BLaER1 (cell line): ENCODE results near the gene HLA-E.

Source experiments
- H3K27ac ChIP-seq: shearing (Covaris generic); formaldehyde crosslinking; 2 replicates; pipeline ENCODE4 v1.8.1; 2022
- H3K27me3 ChIP-seq: shearing (Covaris generic); formaldehyde crosslinking; 2 replicates; pipeline ENCODE4 v1.8.1; 2022
- H3K36me3 ChIP-seq: shearing (Covaris generic); formaldehyde crosslinking; 2 replicates; pipeline ENCODE4 v1.8.1; 2022
- H3K4me1 ChIP-seq: shearing (Covaris generic); formaldehyde crosslinking; 2 replicates; pipeline ENCODE4 v1.8.1; 2022
- H3K4me2 ChIP-seq: shearing (Covaris generic); formaldehyde crosslinking; 2 replicates; pipeline ENCODE4 v1.8.1; 2022
- H3K4me3 ChIP-seq: shearing (Covaris generic); formaldehyde crosslinking; 2 replicates; pipeline ENCODE4 v1.8.1; 2022
- H3K9ac ChIP-seq: shearing (Covaris generic); formaldehyde crosslinking; 2 replicates; pipeline ENCODE4 v1.8.1; 2022
- H3K9me3 ChIP-seq: shearing (Covaris generic); formaldehyde crosslinking; 2 replicates; pipeline ENCODE4 v1.8.1; 2022
- H4K20me1 ChIP-seq: shearing (Covaris generic); formaldehyde crosslinking; 2 replicates; pipeline ENCODE4 v1.8.1; 2022
- Cebpa-rat ChIP-seq: shearing (Covaris generic); IDR thresholded peaks from 2 replicates; pipeline ENCODE4 v1.8.1; 2022

Gene HLA-E

DNA sequence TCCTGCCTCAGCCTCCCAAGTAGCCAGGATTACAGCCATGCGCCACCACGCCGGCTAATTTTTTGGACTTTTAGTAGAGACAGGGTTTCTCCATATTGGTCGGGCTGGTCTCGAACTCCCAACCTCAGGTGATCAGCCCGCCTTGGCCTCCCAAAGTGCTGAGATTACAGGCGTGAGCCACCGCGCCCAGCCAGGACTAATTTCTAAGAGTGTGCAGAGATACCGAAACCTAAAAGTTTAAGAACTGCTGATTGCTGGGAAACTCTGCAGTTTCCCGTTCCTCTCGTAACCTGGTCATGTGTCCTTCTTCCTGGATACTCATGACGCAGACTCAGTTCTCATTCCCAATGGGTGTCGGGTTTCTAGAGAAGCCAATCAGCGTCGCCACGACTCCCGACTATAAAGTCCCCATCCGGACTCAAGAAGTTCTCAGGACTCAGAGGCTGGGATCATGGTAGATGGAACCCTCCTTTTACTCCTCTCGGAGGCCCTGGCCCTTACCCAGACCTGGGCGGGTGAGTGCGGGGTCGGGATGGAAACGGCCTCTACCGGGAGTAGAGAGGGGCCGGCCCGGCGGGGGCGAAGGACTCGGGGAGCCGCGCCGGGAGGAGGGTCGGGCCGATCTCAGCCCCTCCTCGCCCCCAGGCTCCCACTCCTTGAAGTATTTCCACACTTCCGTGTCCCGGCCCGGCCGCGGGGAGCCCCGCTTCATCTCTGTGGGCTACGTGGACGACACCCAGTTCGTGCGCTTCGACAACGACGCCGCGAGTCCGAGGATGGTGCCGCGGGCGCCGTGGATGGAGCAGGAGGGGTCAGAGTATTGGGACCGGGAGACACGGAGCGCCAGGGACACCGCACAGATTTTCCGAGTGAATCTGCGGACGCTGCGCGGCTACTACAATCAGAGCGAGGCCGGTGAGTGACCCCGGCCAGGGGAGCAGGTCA lies at the start of gene HLA-E:
Gene HLA-E (plus strand): TSS at position 429 of the 945 bp plus-strand sequence. CDS start 23 bp downstream, at position 452.
- Histone ChIP-seq H3K4me2 (peak within 1 kb of the TSS; percentile 100), H3K4me3 (peak within 1 kb of the TSS; percentile 99), H4K20me1 (peaks cover 50% of the 10 kb centered on the region), H3K27ac (peak within 1 kb of the TSS; percentile 98), H3K4me1 (peaks cover 50% of the 10 kb centered on the region), H3K9me3 (no peaks in the 10 kb centered on the region), H3K36me3 (peaks cover 42% of the 10 kb centered on the region), H3K27me3 (no peaks in the 10 kb centered on the region), H3K9ac (peak within 1 kb of the TSS; percentile 99)
- TF ChIP-seq Cebpa-rat = no peak

DNA sequence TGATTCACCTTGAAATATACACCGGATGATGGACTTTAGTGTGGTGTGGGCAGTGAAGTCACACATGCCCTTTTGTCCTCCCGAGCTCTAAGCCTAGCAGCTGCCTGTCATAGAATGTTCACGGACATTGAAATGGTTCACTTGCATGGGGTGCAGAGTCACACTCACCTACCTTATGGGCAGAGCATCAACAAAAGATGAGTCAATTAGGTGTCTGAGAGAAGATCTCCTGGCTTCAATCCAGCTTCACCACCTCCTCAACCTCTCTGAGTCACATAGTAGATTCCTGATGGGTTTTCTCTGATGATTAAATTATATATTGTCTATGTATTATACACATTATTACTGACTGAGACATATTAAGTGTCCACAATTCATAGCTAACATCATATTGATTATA lies 48.1 kb upstream of the HLA-E start:
- Histone ChIP-seq H3K36me3 (no peaks in the 10 kb centered on the region), H3K27me3 (peaks cover 10% of the 10 kb centered on the region)

DNA sequence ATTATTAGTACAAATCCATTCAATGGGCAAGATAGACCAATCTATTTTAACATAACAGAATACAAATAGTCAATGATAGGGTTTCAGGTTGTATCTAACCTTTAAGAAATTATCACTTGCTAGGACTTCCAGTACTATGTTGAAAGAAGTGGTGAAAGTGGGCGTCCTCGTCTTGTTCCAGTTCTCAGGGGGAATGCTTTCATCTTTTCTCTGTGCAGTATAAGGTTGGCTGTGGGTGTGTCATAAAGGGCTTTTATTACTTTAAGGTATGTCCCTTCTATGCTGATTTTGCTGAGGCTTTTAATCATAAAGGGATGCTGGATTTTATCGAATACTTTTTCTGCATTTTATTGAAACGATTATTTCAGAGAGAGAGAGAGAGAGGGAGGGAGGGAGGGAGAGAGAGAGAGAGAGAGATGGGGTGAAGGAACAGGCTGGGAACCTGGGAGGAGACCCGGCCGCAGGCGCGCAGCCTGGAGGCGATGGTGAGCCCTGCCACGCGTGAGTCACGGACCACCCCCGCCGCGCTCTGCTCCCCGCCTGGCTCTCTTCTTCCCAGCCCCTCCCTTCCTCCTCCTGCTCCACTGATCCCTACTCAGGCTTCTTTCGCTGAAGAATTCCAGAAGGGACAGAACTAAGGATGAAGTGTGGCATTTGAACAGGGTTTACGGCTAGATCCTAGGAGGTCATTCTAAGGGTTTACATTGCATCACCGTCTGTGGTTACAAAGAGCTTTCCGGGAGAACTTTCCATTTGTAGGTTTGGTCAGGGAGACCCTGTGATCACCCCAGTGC lies 45.5 kb upstream of the HLA-E start:
- H3K9ac ChIP-seq = no peak overlapping the region
- no peak overlapping the region for H3K4me2 ChIP-seq

More for the DNA sequence above, 48.1 kb upstream of the HLA-E start:
- H4K20me1 ChIP-seq = no peaks in the 10 kb centered on the region
- no peak overlapping the region for H3K27ac ChIP-seq
- no peak overlapping the region for H3K4me2 ChIP-seq
- no peak overlapping the region for H3K9ac ChIP-seq
- H3K4me1 ChIP-seq = no peaks in the 10 kb centered on the region
- H3K9me3 ChIP-seq = no peaks in the 10 kb centered on the region
- TF ChIP-seq Cebpa-rat = no peak
- no peak overlapping the region for H3K4me3 ChIP-seq

DNA sequence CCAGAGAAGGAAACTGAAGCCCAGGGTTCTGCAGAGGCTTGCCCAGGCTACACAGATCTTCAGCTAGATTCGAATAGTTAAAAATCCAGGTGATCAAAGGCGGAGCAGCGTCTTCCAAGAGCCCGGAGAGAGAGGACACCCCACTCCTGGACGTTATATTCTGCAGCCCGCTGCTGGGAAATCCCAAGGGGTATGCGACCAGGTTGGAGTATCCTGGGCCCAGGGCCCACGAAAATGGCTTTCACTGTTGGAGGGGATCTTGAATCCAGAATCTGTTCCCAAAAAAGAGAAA lies 44.9 kb upstream of the HLA-E start:
- Histone ChIP-seq H3K27me3 (peaks cover 42% of the 10 kb centered on the region), H3K9me3 (no peaks in the 10 kb centered on the region), H3K9ac (no peak overlapping the region), H3K27ac (no peak overlapping the region), H3K4me1 (peaks cover 2% of the 10 kb centered on the region), H4K20me1 (peaks cover 5% of the 10 kb centered on the region), H3K4me3 (no peak overlapping the region), H3K4me2 (no peak overlapping the region), H3K36me3 (no peaks in the 10 kb centered on the region)
- no peak for TF ChIP-seq Cebpa-rat

More for the DNA sequence above, 45.5 kb upstream of the HLA-E start:
- Histone ChIP-seq H3K36me3 (no peaks in the 10 kb centered on the region), H3K4me1 (no peaks in the 10 kb centered on the region), H3K27me3 (peaks cover 36% of the 10 kb centered on the region), H3K27ac (no peak overlapping the region), H3K9me3 (no peaks in the 10 kb centered on the region), H4K20me1 (no peaks in the 10 kb centered on the region), H3K4me3 (no peak overlapping the region)
- TF ChIP-seq Cebpa-rat = no peak

DNA sequence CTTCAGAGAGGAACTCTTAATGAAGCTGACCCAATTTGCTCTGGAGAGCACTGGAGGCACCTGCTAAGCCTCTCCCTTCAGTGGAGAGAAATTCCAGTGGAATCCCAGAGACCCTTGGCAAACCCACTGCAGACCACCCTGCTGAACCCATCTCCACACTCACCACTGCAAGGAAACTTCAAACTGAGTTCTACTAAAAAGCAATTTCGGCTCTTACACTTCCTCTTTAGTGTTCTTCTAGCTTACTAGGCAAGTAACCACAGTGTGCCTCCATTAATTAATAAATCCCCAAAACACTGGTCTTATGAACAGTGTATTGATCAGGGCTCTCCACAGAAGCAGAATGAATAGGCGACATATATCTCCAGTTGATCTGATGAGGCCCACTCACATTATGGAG lies 43.0 kb upstream of the HLA-E start:
- Histone ChIP-seq H3K9me3 (no peaks in the 10 kb centered on the region), H3K27me3 (peaks cover 59% of the 10 kb centered on the region), H4K20me1 (peaks cover 23% of the 10 kb centered on the region), H3K36me3 (no peaks in the 10 kb centered on the region), H3K4me1 (peaks cover 21% of the 10 kb centered on the region), H3K4me2 (no peak overlapping the region), H3K4me3 (no peak overlapping the region), H3K9ac (no peak overlapping the region), H3K27ac (no peak overlapping the region)
- no peak for TF ChIP-seq Cebpa-rat

DNA sequence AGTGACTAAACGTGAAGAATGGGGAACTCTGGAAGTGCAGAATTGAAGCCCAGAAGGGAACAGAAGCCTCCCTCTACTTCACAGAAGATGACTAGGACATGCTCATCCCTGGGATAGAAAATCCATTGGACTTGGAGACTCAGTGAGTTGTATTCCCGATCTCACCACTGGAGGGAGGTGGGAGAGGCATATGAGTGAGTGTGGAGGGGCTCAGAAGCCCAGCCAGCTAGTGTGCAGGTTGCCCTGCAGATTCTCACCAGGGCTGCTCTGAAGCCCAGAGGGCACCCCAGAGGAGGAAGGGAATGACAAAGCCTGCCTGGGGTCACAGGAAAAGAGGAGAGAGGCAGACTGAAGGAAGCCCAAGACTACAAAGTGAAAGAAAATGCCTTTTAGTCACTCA lies 42.1 kb upstream of the HLA-E start:
- Histone ChIP-seq H3K4me3 (no peak overlapping the region), H3K4me2 (no peak overlapping the region), H3K36me3 (no peaks in the 10 kb centered on the region), H3K9me3 (no peaks in the 10 kb centered on the region), H3K27me3 (peaks cover 68% of the 10 kb centered on the region), H3K9ac (no peak overlapping the region), H4K20me1 (peaks cover 33% of the 10 kb centered on the region), H3K27ac (no peak overlapping the region), H3K4me1 (peaks cover 31% of the 10 kb centered on the region)
- no peak for TF ChIP-seq Cebpa-rat

DNA sequence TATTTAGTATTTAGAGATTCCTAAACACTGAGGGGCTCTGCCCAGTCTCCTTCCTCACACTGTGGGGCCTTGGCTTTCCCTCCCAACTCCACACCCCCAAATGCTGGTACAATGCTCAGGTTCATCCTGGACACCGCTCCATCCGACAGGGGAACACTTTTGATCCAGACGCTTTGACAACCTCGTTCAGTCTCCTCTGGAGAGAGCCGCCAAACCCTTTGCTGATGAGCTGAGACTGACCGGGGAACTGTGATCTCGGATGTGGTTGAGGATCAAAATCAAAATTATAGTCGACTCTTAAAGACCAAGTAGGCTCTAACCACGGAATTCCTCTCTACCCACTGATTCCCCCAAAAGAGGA lies 38.8 kb upstream of the HLA-E start:
- Histone ChIP-seq H3K36me3 (no peaks in the 10 kb centered on the region), H4K20me1 (peaks cover 48% of the 10 kb centered on the region), H3K4me3 (peak overlapping the region; percentile 61; the same call in 1 of the 2 replicates), H3K27ac (no peak overlapping the region), H3K9me3 (no peaks in the 10 kb centered on the region), H3K27me3 (peaks cover 93% of the 10 kb centered on the region), H3K4me2 (peak overlapping the region; percentile 98), H3K4me1 (peaks cover 44% of the 10 kb centered on the region), H3K9ac (no peak overlapping the region)
- no peak for TF ChIP-seq Cebpa-rat

DNA sequence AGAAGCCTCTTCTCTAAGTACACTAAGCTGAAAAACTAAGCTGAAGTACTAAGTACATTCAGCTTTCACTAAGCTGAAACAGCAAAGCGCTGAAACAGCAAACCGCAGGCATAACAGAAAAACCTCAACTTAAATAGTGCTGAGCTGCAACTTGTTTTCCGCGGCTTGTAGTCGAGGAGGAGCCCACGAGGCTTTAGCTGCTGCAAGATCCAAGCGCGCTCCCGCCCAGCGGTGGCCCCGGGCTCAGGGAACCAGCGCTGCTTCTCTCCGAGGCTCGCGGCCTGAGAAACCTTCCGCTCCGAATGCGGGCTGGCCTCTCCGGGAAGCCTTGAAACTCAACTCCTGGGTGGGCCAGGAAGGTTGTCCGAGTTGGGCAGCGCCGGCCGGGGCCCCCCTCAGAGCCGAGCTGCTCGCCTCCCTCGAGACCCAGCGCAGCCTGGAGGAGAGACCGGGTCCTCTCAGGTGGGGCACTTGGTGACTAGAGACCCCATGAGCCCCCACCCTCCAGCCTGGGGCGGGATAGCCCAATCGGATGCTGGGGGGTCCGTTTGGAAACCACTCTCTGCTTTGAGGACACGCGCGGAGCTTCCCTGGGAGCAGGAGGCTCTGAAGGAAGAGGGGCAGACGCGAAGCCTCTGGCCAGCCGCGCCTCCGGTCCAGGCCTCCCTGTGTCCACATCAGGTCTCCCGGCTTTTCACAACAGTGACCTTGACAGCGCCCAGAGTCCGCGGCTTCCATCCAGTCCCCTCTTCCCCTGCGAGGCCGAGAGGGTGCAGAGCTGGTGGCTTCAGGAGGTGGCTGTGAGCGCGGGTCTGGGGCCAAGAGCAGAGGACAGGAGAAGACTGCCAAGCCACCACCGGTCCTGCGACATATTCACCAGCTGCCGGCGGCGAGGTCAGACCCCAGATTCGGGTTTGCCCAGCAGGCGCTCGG lies 38.1 kb upstream of the HLA-E start:
- Histone ChIP-seq H3K4me1 (peaks cover 44% of the 10 kb centered on the region), H3K4me2 (peak overlapping the region; percentile 98), H3K4me3 (peak overlapping the region; percentile 61), H3K27ac (no peak overlapping the region), H3K9me3 (no peaks in the 10 kb centered on the region), H3K36me3 (no peaks in the 10 kb centered on the region), H4K20me1 (peaks cover 55% of the 10 kb centered on the region), H3K27me3 (peaks cover 93% of the 10 kb centered on the region), H3K9ac (no peak overlapping the region)
- TF ChIP-seq Cebpa-rat = no peak
